ENCODE results near the gene NARF. TPM values are rescaled to one million over a fixed set of nuclear protein-coding genes. Genes with fewer than 3 reads are reported as not detected.
"Not testable (repeated sequence)": the region's sequence is repeated elsewhere in the genome, so short reads cannot be mapped to it uniquely, and the experiment has no call there.

Gene NARF
- total and polyA plus RNA-seq, 2 of the 8 experiments (the other 6 are each of a cell fraction or from before 2014, with no cell fraction given), result 97.4 to 131 TPM

GRCh38 chr17:82458885-82459424, 414 bp downstream of the NARF start (continued):
- TF ChIP-seq RAD21 (IDR thresholded peaks at IDR 0.05 in 1 of 2, conservative IDR thresholded peaks at IDR 0.05 in 1 of 2; ENCODE audit: low read depth in 2 of 2, low read length in 2 of 2) (no peak), SP2 (IDR thresholded peaks at IDR 0.05; ENCODE audit: low read length) (no peak), POLR2AphosphoS5 (IDR thresholded peaks at IDR 0.05; ENCODE audit: low read depth, low read length) (no peak), BRCA1 (IDR thresholded peaks at IDR 0.05; ENCODE audit: low read depth, low read length) (no peak), GABPA (IDR thresholded peaks at IDR 0.05; ENCODE audit: borderline replicate concordance, insufficient read depth, low read length) (no peak)

GRCh38 chr17:82459936-82460335, 1.4 kb downstream of the NARF start:
- H2BK20ac ChIP-seq (ENCODE audit: low read length); H2AFZ ChIP-seq (ENCODE audit: low read length); H2BK15ac ChIP-seq (ENCODE audit: low read length); H2AK5ac ChIP-seq (ENCODE audit: low read depth, low read length); H4K91ac ChIP-seq (replicated peaks; ENCODE audit: insufficient read length, low read length); H3K79me2 ChIP-seq (ENCODE audit: control insufficient read depth in 1 of 2, insufficient read depth in 2 of 2, low read length in 2 of 2); H3K4ac ChIP-seq (replicated peaks; ENCODE audit: insufficient read length, low read depth, low read length); H4K5ac ChIP-seq (ENCODE audit: insufficient read length, low read depth, low read length); H3K79me1 ChIP-seq (ENCODE audit: low read depth, low read length); H3K9me3 ChIP-seq (ENCODE audit: insufficient read depth in 2 of 2, low read depth in 1 of 2, low read length in 1 of 2); H4K8ac ChIP-seq (ENCODE audit: extremely low read depth, insufficient read depth, low read length); H3K14ac ChIP-seq (ENCODE audit: insufficient read length); H3K9ac ChIP-seq (replicated peaks in 1 of 4; ENCODE audit: extremely low read depth in 1 of 4, low read depth in 3 of 4, low read length in 3 of 4); H3K23me2 ChIP-seq (ENCODE audit: low read depth, low read length); H2BK5ac ChIP-seq (ENCODE audit: low read depth, low read length); DNase-seq (ENCODE audit: low read depth in 1 of 2, low spot score in 2 of 2); H3K27ac ChIP-seq (ENCODE audit: low read depth, low read length); FAIRE-seq; H3K27me3 ChIP-seq (replicated peaks in 1 of 4; ENCODE audit: control insufficient read depth in 3 of 4, extremely low read depth in 1 of 4, insufficient read depth in 3 of 4, low read length in 3 of 4); H3K4me1 ChIP-seq (replicated peaks in 1 of 4; ENCODE audit: control insufficient read depth in 3 of 4, insufficient read depth in 4 of 4, low read length in 3 of 4); H2BK12ac ChIP-seq (ENCODE audit: low read depth, low read length); H3K18ac ChIP-seq (ENCODE audit: extremely low read depth, low read length); H3K56ac ChIP-seq (replicated peaks; ENCODE audit: insufficient read length, low read depth, low read length); H3K23ac ChIP-seq (ENCODE audit: insufficient read length); H2BK120ac ChIP-seq (replicated peaks; ENCODE audit: low read depth, low read length): not testable (repeated sequence)
- Histone ChIP-seq H3K4me2 (ENCODE audit: insufficient read depth in 1 of 2, low read depth in 2 of 2, low read length in 2 of 2) (peak overlapping the region in 1 of 2 experiments; percentile 86; a peak in 1 of 4 replicates), H3K36me3 (ENCODE audit: control insufficient read depth in 2 of 4, insufficient read depth in 4 of 4, low read length in 3 of 4) (peaks cover 15 to 21% (median 17%) of the 10 kb centered on the region in 4 experiments; a peak in 7 of 8 replicates), H3K4me3 (ENCODE audit: extremely low read depth in 1 of 4, insufficient read depth in 2 of 4, low read depth in 3 of 4, low read length in 4 of 4) (peak overlapping the region in 1 of 4 experiments; percentile 86; a peak in 2 of 8 replicates), H4K20me1 (replicated peaks in 1 of 2; ENCODE audit: control insufficient read depth in 1 of 2, insufficient read depth in 2 of 2, low read length in 2 of 2) (peaks cover 3 to 13% of the 10 kb centered on the region in 2 experiments)
- ChIA-PET POLR2A (ENCODE audit: partially characterized antibody) (interaction anchor here (1.1 kb wide), 1 partner anchor 17 kb away, joined by 3 read pairs; no protein-coding TSS in a partner anchor), CTCF (ENCODE audit: partially characterized antibody) (interaction anchor here (0.8 to 1.0 kb wide), 2 partner anchors 68 to 223 kb away, joined by 3 to 4 read pairs; no protein-coding TSS in a partner anchor)
- 92% methylated on average over 9 of the region's 9 CpGs; no CpG with 5 or more reads in 1 of the 2 experiments for WGBS, 2 experiments (ENCODE audit: extremely low coverage in 1 of 2, insufficient coverage in 1 of 2, insufficient read length in 1 of 2, insufficient replicate concordance in 2 of 2, low coverage in 1 of 2, low lambda C conversion rate in 2 of 2, missing lambda C conversion rate in 1 of 2)
